ENCODE results near the gene SERPINI1.

The SERPINI1 gene

DNA sequence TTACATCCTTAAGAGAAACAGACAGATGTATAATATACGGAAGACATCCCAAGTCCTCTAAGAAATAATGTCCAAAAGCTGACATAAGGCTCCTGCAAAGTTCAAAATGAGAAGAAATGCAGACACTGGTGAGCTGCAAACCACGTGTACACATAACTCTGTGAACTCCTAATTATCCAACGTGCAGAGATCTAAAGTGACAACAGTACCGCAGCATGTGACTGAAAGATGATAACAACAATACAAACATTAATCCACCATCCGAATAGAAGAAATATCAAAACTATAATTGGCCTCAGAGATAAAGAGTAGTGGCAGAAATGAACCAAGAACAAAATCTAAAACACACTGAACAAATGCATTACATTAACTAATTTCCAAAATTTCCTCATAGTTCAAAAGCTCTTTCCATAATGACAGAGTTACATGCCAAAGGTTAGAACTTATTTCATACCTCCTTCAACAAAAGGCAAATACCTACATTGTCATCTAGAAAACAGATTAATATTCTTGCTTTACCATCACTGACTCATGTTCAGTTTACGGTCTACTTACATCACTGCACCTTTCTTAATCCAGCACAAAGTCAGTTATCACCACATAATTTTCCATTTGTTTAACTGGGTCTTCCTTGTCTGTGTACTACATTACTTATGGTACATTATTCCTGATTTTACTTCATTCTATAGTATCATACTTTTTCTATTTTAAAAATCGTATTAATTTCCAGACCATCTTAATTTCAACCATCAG, 3.0 kb upstream of the SERPINI1 start:
- no peak for DNase-seq (ENCODE audit: low spot score)
- in situ Hi-C loops (cut with MboI; ENCODE audit: low pct_unique_long_range_greater_than_20kb, low sequenced_read_pairs, unreplicated experiment), result no loop called here
- TF ChIP-seq, protein P1, sequence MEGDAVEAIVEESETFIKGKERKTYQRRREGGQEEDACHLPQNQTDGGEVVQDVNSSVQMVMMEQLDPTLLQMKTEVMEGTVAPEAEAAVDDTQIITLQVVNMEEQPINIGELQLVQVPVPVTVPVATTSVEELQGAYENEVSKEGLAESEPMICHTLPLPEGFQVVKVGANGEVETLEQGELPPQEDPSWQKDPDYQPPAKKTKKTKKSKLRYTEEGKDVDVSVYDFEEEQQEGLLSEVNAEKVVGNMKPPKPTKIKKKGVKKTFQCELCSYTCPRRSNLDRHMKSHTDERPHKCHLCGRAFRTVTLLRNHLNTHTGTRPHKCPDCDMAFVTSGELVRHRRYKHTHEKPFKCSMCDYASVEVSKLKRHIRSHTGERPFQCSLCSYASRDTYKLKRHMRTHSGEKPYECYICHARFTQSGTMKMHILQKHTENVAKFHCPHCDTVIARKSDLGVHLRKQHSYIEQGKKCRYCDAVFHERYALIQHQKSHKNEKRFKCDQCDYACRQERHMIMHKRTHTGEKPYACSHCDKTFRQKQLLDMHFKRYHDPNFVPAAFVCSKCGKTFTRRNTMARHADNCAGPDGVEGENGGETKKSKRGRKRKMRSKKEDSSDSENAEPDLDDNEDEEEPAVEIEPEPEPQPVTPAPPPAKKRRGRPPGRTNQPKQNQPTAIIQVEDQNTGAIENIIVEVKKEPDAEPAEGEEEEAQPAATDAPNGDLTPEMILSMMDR (IDR thresholded peaks at IDR 0.05; ENCODE audit: extremely low read depth, insufficient read depth, missing control alignments), result no peak

DNA sequence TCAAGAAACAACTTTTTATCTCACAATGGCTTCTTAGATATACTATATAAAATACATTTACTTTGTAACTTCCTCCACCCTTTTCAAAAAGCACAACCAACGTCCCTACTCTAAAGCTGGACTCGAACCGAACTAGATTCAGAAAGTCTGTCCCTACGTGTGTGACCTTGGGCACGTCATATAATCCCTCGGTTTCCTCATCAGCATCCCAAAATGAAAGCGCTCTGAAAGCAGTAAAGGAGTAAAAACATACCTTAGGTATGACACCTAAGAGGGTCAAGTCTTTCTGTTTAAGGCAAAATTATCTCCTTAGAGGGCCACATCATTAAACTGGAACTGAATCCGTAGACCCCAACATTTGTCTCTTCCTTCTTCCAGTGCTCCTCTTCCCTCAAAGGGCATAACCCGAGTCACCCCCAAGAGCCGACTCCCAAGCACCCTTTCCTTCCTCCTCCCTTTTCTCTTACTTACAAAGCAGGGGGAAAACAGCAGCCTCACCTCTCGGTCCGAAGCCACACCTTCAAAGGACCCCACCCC, 1.5 kb upstream of the SERPINI1 start:
- in situ Hi-C loops (cut with MboI; ENCODE audit: low pct_unique_long_range_greater_than_20kb, low sequenced_read_pairs, unreplicated experiment), result no loop called here
- TF ChIP-seq, protein P1 (IDR thresholded peaks at IDR 0.05; ENCODE audit: extremely low read depth, insufficient read depth, missing control alignments), result no peak

DNA sequence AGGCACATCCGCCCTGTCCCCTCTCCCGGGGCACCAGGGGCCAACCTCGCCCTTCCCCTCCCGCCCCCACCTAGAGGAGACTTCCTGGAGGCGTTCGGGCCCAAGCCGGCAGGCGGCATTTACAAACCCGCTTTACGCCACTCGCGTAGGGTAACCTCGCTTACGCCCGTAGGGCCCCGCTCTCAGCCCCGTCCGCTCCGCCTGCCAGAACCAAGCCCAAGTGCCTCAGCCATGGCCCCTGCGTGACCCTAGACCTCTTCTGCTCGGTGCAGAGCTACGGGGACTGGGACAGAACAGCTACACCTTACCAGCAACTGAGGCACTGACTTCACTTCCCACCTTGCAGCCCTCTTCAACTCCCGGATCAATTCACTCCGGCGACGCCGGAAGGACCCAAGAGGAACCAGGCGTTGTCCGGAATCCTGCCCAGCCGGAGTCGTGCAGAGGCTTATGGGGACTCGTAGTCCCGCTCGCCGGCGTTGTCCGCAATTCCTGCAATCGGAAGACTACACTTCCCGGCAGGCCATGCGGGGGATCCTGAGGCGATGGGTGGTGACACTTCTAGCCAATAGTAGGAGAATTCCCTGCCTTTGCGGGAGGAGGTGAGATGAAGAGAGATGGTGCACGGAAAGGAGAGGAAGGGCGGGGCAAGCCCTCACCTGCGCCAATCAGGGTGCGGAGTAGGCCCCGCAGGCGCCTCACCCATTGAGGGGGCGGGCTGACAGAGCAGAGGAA, 856 bp upstream of the SERPINI1 start, which contains the start of gene PDCD10:
Gene PDCD10 (minus strand): TSS at position 395 of the 735 bp plus-strand sequence. CDS start 14,735 bp downstream, outside the sequence.
- TF ChIP-seq, protein P1 (IDR thresholded peaks at IDR 0.05; ENCODE audit: extremely low read depth, insufficient read depth, missing control alignments), result no peak
- DNase-seq (ENCODE audit: low spot score), result peak; percentile 81
- in situ Hi-C loops (cut with MboI; ENCODE audit: low pct_unique_long_range_greater_than_20kb, low sequenced_read_pairs, unreplicated experiment), result no loop called here

More for the DNA sequence above, 1.5 kb upstream of the SERPINI1 start:
- DNase-seq (ENCODE audit: low spot score), result no peak

DNA sequence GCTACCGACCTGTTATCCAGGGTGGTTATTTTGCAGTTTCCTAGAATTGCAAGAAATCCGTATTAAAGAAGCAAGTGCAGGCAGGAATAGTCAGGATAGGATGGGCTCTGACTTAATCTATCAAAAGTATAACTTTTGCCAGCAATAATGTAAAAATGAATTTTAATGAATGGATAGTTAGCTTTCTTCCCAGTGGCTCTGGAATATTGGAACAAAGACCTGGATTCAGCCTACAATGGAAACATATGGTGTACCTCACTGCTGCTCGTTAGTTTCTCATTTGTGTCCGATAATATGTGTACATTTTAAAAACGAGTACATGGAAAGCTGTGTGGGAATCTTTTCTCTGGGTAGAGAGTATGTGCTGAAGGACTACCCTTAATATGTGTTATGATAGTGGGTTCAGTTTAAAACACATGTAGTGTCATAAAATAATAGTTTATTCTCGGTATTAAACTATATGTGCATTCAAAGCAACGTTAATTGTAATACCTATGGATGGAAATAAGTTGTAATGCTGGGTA, 805 bp downstream of the SERPINI1 start:
- in situ Hi-C loops (cut with MboI; ENCODE audit: low pct_unique_long_range_greater_than_20kb, low sequenced_read_pairs, unreplicated experiment), result no loop called here
- DNase-seq (ENCODE audit: low spot score), result no peak
- TF ChIP-seq, protein P1 (IDR thresholded peaks at IDR 0.05; ENCODE audit: extremely low read depth, insufficient read depth, missing control alignments), result no peak

DNA sequence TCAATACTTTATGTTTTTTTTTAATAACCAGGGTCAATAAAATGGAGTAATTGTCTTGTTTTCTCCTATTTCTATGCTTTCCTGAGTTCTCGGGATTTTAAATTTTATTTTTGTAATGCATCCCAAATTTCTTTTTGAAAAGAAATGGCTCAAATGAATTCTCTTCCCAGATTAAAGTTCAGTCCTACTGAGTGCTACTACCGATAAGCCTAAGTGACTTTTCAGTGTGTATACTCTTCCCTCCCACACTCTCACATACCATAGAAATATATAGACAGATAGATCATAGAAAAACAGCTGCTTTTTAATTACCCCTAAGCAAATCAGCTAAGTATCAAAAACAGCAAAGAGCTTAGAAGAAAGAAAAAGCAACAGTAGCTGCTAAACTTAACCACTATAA, 1.5 kb downstream of the SERPINI1 start:
- in situ Hi-C loops (cut with MboI; ENCODE audit: low pct_unique_long_range_greater_than_20kb, low sequenced_read_pairs, unreplicated experiment), result no loop called here
- TF ChIP-seq, protein P1 (IDR thresholded peaks at IDR 0.05; ENCODE audit: extremely low read depth, insufficient read depth, missing control alignments), result no peak
- DNase-seq (ENCODE audit: low spot score), result no peak

DNA sequence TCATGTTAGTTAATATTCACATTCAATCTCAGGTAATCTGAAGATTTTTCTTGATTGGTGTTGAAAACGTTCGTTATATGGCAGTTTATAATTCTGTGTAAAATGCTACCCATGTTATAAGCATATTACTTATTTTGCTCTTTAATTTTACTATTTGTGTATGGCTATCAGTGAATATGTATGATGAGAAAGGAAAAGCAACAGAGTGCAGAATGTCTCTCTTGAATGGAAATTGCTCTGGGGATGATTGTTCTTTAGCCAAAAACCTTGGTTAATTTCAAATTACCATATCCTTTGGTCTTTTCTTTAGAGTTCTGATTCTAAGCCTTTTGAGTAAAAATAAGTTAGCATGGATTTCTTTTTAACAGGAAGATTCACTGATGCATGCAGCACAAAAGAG, 2.5 kb downstream of the SERPINI1 start:
- TF ChIP-seq, protein P1 (IDR thresholded peaks at IDR 0.05; ENCODE audit: extremely low read depth, insufficient read depth, missing control alignments), result no peak
- in situ Hi-C loops (cut with MboI; ENCODE audit: low pct_unique_long_range_greater_than_20kb, low sequenced_read_pairs, unreplicated experiment), result no loop called here

More for the DNA sequence above, 2.5 kb downstream of the SERPINI1 start:
- no peak for DNase-seq (ENCODE audit: low spot score)

Data from GM13977 (cell line).